ENCODE data around the gene SRPRA.

- TF ChIP-seq CTCF (IDR thresholded peaks at IDR 0.05) (no peak), POLR2A (IDR thresholded peaks at IDR 0.05) (no peak), POLR2AphosphoS5 (IDR thresholded peaks at IDR 0.05) (no peak)
Observed at GRCh38 chr11:126293726-126294125, 25.0 kb upstream of the SRPRA start.

Measured in sigmoid colon (tissue), 4 donors.